HEK293T (cell line): ENCODE data around the gene EGLN1.

Experiments
- ARNT ChIP-seq: fragments of 450-650 bp; IDR thresholded peaks from 2 replicates; pipeline ENCODE4 v1.6.1; 2017; ENCODE audit warnings: mild to moderate bottlenecking
- BHLHE40 ChIP-seq: fragments of 450-650 bp; IDR thresholded peaks from 2 replicates; pipeline ENCODE4 v1.6.1; 2016; ENCODE audit warnings: mild to moderate bottlenecking, moderate library complexity, borderline replicate concordance
- CTBP1 ChIP-seq: fragments of 450-650 bp; IDR thresholded peaks from 2 replicates; pipeline ENCODE4 v1.6.1; 2016; ENCODE audit warnings: borderline replicate concordance
- ELF4 ChIP-seq: fragments of 450-650 bp; IDR thresholded peaks from 2 replicates; pipeline ENCODE4 v1.6.1; 2017; ENCODE audit warnings: antibody characterized with exemption
- FOXA1 ChIP-seq: fragments of 450-650 bp; IDR thresholded peaks from 2 replicates; pipeline ENCODE4 v1.6.1; 2016; ENCODE audit warnings: mild to moderate bottlenecking
- FOXK2 ChIP-seq: fragments of 450-650 bp; IDR thresholded peaks from 2 replicates; pipeline ENCODE4 v1.6.1; 2016; ENCODE audit warnings: mild to moderate bottlenecking
- FOXM1 ChIP-seq: fragments of 450-650 bp; IDR thresholded peaks from 2 replicates; pipeline ENCODE4 v1.6.1; 2017; ENCODE audit warnings: mild to moderate bottlenecking, borderline replicate concordance
- HDGF ChIP-seq: fragments of 450-650 bp; IDR thresholded peaks from 2 replicates; pipeline ENCODE4 v1.6.1; 2017; ENCODE audit warnings: antibody characterized with exemption, borderline replicate concordance
- LEF1 ChIP-seq: fragments of 450-650 bp; IDR thresholded peaks from 2 replicates; pipeline ENCODE4 v1.6.1; 2017; ENCODE audit warnings: mild to moderate bottlenecking, borderline replicate concordance
- PKNOX1 ChIP-seq: fragments of 450-650 bp; IDR thresholded peaks from 2 replicates; pipeline ENCODE4 v1.6.1; 2016
- SP1 ChIP-seq: fragments of 450-650 bp; IDR thresholded peaks from 2 replicates; pipeline ENCODE4 v1.6.1; 2017
- SUZ12 ChIP-seq: fragments of 450-650 bp; IDR thresholded peaks from 2 replicates; pipeline ENCODE4 v1.6.1; 2016; ENCODE audit warnings: mild to moderate bottlenecking
- TARDBP ChIP-seq: fragments of 450-650 bp; IDR thresholded peaks from 2 replicates; pipeline ENCODE4 v1.6.1; 2016
- ZNF384 ChIP-seq: fragments of 450-650 bp; IDR thresholded peaks from 2 replicates; pipeline ENCODE4 v1.6.1; 2016

GRCh38 chr1:231417513-231417912, 4.6 kb downstream of the EGLN1 start:
- TF ChIP-seq FOXK2, result no peak
- no peak for TF ChIP-seq FOXM1
- no peak for TF ChIP-seq BHLHE40
- TF ChIP-seq FOXA1, result no peak
- TF ChIP-seq SP1, result no peak
- TF ChIP-seq ZNF384, result no peak
- TF ChIP-seq HDGF, result no peak
- no peak for TF ChIP-seq ARNT
- no peak for TF ChIP-seq PKNOX1
- TF ChIP-seq TARDBP, result no peak
- no peak for TF ChIP-seq ELF4
- no peak for TF ChIP-seq CTBP1
- TF ChIP-seq LEF1, result no peak
- no peak for TF ChIP-seq SUZ12
